GM18861 (cell line): ENCODE measurements around the gene SPATA2L.
"Not testable (repeated sequence)": the region's sequence is repeated elsewhere in the genome, so short reads cannot be mapped to it uniquely, and the experiment has no call there.

Experiments
- ATAC-seq: cut with Tn5 transposase; IDR thresholded peaks from one replicate; pipeline ENCODE4 v1.9.1; 2021; ENCODE audit not compliant: unreplicated experiment

The SPATA2L gene

GRCh38 chr16:89709166-89709565 lies 7.7 kb upstream of the SPATA2L start:
- no peak for ATAC-seq

- no peak for ATAC-seq
Observed at GRCh38 chr16:89708481-89708931, 7.0 kb upstream of the SPATA2L start.

GRCh38 chr16:89707695-89708094 lies 6.2 kb upstream of the SPATA2L start:
- no peak for ATAC-seq

GRCh38 chr16:89706518-89707260 lies 5.2 kb upstream of the SPATA2L start:
- ATAC-seq: no peak

- no peak for ATAC-seq
Observed at GRCh38 chr16:89705006-89705405, 3.5 kb upstream of the SPATA2L start.

GRCh38 chr16:89704281-89704680 lies 2.8 kb upstream of the SPATA2L start:
- ATAC-seq: no peak

GRCh38 chr16:89700649-89701424 lies 668 bp downstream of the SPATA2L start:
- no peak for ATAC-seq

- ATAC-seq: peak; percentile 38
Observed at GRCh38 chr16:89700100-89700648, 1.3 kb downstream of the SPATA2L start.

GRCh38 chr16:89699629-89700099 lies 1.8 kb downstream of the SPATA2L start:
- peak; percentile 0 for ATAC-seq

- ATAC-seq: not testable (repeated sequence)
Observed at GRCh38 chr16:89698717-89699116, 2.8 kb downstream of the SPATA2L start.

- ATAC-seq: no peak
Observed at GRCh38 chr16:89697616-89698331, 3.7 kb downstream of the SPATA2L start.

- no peak for ATAC-seq
Observed at GRCh38 chr16:89697161-89697615, 4.3 kb downstream of the SPATA2L start.

GRCh38 chr16:89696670-89697128 lies 4.8 kb downstream of the SPATA2L start:
- no peak for ATAC-seq

- ATAC-seq: no peak
Observed at GRCh38 chr16:89695875-89696669, 5.4 kb downstream of the SPATA2L start.

GRCh38 chr16:89695086-89695874 lies 6.2 kb downstream of the SPATA2L start:
- no peak for ATAC-seq

GRCh38 chr16:89694784-89695085 lies 6.8 kb downstream of the SPATA2L start:
- not testable (repeated sequence) for ATAC-seq

GRCh38 chr16:89693931-89694783 lies 7.3 kb downstream of the SPATA2L start:
- no peak for ATAC-seq

GRCh38 chr16:89693289-89693731 lies 8.2 kb downstream of the SPATA2L start:
- ATAC-seq: no peak
